Stimulated activated CD8-positive, alpha-beta memory T cell treated with anti-CD3 and anti-CD28 coated beads, Interleukin-7, amount 100 ng/mL, for 1 hour (primary cell): ENCODE measurements around the gene GSTA5.
"Not testable (repeated sequence)": the region's sequence is repeated elsewhere in the genome, so short reads cannot be mapped to it uniquely, and the experiment has no call there.

Source experiments
- DNase-seq, 2 donors: peaks; one replicate each; pipeline ENCODE4 v3.0.0-alpha.2; 2020; ENCODE audit warnings: low read depth in 2 of 2

Gene GSTA5

DNA sequence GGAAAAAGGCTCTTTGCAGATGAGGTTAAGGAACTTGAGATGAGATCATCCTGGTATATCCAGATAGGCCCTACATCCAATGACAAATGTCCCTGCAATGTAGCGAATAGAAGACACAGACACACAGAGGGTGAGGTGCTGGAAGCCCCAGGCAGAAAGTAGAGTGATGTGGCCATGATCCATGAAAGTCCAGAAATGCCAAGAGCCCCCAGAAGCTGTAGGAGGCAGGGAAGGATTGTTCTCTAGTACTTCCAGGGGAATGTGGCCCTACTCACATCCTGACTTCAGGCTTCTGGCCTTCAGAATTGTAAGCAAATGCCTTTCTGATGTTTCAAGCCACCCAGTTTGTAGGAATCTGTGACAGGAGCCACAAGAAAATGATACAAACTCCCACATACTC, 51.0 kb downstream of the GSTA5 start:
- DNase-seq, result not testable (repeated sequence)

DNA sequence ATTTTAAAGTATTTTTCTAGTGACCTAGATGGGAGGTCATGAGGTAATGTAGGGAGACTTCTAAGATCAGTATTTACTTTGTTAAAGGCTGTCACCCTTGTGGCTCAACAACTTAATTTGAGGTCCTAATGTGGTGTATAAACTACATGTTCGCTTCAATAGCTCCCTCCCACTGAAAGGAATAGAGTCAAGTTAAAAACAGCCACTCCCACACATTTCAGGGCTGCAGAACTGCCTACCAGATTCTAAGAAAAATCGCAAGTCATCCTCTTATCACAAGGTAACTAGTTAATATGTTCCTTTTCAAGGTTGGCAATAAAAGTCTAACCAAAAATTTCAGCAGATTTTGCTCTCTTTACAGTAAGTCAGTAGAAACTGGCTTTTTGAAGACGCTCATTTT, 52.1 kb downstream of the GSTA5 start:
- DNase-seq, result no peak

GRCh38 chr6:52787917-52788316, 52.7 kb downstream of the GSTA5 start:
- DNase-seq, result no peak

DNA sequence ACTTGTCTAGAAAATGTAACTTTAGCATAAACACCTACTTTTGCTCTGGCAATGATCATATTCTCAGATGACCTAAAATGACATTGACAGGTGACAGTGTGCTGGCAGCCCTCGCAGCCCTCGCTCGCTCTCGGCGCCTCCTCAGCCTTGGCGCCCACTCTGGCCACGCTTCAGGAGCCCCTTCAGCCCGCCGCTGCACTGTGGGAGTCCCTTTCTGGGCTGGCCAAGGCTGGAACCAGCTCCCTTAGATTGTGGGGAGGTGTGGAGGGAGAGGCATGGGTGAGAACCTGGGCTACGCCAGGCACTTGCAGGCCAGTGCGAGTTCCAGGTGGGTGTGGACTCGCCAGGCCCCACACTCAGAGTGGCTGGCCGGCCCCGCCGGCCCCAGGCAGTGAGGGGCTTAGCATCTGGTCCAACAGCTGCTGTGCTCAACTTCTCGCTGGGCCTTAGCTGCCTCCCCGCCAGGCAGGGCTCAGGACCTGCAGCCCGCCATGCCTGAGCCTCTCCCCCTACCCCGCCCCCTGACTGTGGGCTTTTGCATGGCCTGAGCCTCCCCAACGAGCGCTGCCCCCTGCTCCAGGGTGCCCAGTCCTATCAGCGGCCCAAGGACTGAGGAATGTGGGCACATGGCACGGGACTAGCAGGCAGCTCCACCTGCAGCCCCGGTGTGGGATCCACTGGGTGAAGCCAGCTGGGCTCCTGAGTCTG, 54.2 kb downstream of the GSTA5 start:
- DNase-seq, result no peak

DNA sequence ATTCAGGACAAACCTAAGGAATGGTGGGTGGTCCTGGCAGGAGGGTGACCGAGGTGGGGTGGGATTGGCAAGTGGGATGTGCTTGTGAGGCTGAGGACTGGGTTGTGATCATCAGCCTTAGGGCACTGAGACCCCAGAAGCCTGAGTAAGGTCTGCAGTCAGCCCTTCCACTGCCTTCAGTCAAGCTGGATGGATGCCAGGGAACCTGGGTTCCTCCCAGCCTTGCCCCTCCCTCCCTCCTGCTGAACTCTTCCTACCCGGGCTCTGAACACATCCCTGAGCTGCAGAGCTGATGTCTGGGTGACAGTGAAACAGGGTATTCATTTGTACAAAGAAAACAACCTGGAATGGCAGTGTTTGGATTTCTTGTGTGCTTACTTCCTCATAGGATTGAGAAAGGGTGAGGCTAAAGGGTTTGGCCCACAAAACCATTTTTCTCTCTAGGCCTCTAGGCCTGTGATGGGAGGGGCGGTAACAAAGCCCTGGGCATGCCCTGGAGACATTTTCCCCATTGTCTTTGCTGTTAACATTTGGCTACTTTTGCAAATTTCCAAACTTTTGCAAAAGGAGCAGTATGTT, 57.8 kb downstream of the GSTA5 start:
- not testable (repeated sequence) for DNase-seq

GRCh38 chr6:52782209-52782608, 58.4 kb downstream of the GSTA5 start:
- DNase-seq, result not testable (repeated sequence)
